DOHH2 (cell line): ENCODE results near the gene DNAL4.

Experiments
- H3F3A ChIP-seq: fragments of 200-600 bp; sonication (generic), shearing (Covaris generic); 2 replicates; pipeline ENCODE4 v1.6.0; 2016; ENCODE audit warnings: antibody characterized with exemption, mild to moderate bottlenecking; ENCODE audit not compliant: control insufficient read depth, insufficient read depth
- H3K27ac ChIP-seq: fragments of 200-600 bp; sonication (generic); 2 replicates; pipeline ENCODE4 v1.5.1; 2014; ENCODE audit warnings: low read depth, mild to moderate bottlenecking, low read length, moderate library complexity
- H3K27me3 ChIP-seq: fragments of 200-600 bp; sonication (generic); 2 replicates; pipeline ENCODE4 v1.6.1; 2014; ENCODE audit warnings: mild to moderate bottlenecking, low read length, mixed read lengths; ENCODE audit not compliant: control insufficient read depth
- H3K36me3 ChIP-seq: fragments of 200-600 bp; sonication (generic); 2 replicates; pipeline ENCODE4 v1.6.1; 2014; ENCODE audit warnings: mild to moderate bottlenecking, low read length, moderate library complexity, mixed read lengths; ENCODE audit not compliant: control insufficient read depth
- H3K4me1 ChIP-seq: fragments of 200-600 bp; sonication (generic); 2 replicates; pipeline ENCODE4 v1.6.1; 2014; ENCODE audit warnings: mild to moderate bottlenecking, low read length, mixed read lengths; ENCODE audit not compliant: control insufficient read depth
- H3K4me2 ChIP-seq: fragments of 200-600 bp; sonication (generic); 2 replicates; pipeline ENCODE4 v1.6.0; 2014; ENCODE audit warnings: mild to moderate bottlenecking, low read length, moderate library complexity
- H3K4me3 ChIP-seq: fragments of 200-600 bp; sonication (generic); 2 replicates; pipeline ENCODE4 v1.5.1; 2014; ENCODE audit warnings: mild to moderate bottlenecking, low read length, mixed read lengths
- H3K79me2 ChIP-seq: fragments of 200-600 bp; sonication (generic); 2 replicates; pipeline ENCODE4 v1.6.1; 2014; ENCODE audit warnings: mild to moderate bottlenecking, low read length, mixed read lengths; ENCODE audit not compliant: control insufficient read depth
- H3K9me2 ChIP-seq: fragments of 200-600 bp; sonication (generic); replicated peaks from 2 replicates; pipeline ENCODE4 v1.6.1; 2014; ENCODE audit warnings: mild to moderate bottlenecking, low read length, mixed read lengths; ENCODE audit not compliant: control insufficient read depth
- H3K9me3 ChIP-seq: fragments of 200-600 bp; sonication (generic); 2 replicates; pipeline ENCODE4 v1.6.1; 2014; ENCODE audit warnings: antibody characterized with exemption, low read length, mixed read lengths; ENCODE audit not compliant: control insufficient read depth, insufficient read depth
- H4K20me1 ChIP-seq: fragments of 200-600 bp; sonication (generic); 2 replicates; pipeline ENCODE4 v1.6.0; 2014; ENCODE audit warnings: low read depth, mild to moderate bottlenecking, antibody characterized with exemption, low read length, moderate library complexity; ENCODE audit not compliant: control insufficient read depth, insufficient read depth
- CTCF ChIP-seq: fragments of 200-600 bp; sonication (generic); IDR thresholded peaks from one replicate; pipeline ENCODE4 v1.5.1; 2014; ENCODE audit warnings: antibody characterized with exemption, mild to moderate bottlenecking, low read depth, low read length; ENCODE audit not compliant: poor library complexity, severe bottlenecking
- EZH2phosphoT487 ChIP-seq: fragments of 200-600 bp; sonication (generic); IDR thresholded peaks from 2 replicates; pipeline ENCODE4 v1.6.1; 2017; ENCODE audit warnings: borderline replicate concordance, mild to moderate bottlenecking, antibody characterized with exemption, low read length, moderate library complexity, mixed read lengths

DNAL4 gene

DNA sequence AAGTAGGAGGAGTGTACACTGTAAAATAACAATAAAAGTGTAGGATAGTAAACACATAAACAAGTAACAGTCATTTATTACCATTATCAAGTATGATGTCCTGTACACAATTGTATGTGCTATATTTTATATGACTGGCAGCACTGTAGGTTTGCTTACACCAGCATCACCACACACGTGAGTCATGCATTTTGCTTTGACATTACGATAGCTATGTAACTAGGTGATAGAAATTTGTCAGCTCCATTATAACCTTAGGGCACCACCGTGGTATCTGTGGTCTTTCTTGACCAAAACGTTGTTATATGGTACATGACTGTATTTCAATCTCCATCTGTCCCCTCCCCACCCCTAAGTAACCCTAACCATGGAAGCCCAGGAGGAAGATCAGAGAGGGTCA is 1.1 kb downstream of the DNAL4 start:
- no peaks in the 10 kb centered on the region for H3K9me2 ChIP-seq
- no peaks in the 10 kb centered on the region for H3K27me3 ChIP-seq
- TF ChIP-seq EZH2phosphoT487 (no peak), CTCF (no peak)
- no peaks in the 10 kb centered on the region for H3K9me3 ChIP-seq
- H3K4me3 ChIP-seq: peak overlapping the region; percentile 79
- H3K36me3 ChIP-seq: no peaks in the 10 kb centered on the region
- H4K20me1 ChIP-seq: no peaks in the 10 kb centered on the region
- no peaks in the 10 kb centered on the region for H3F3A ChIP-seq
- H3K4me1 ChIP-seq: peaks cover 17% of the 10 kb centered on the region
- no peak overlapping the region for H3K27ac ChIP-seq
- H3K79me2 ChIP-seq: no peaks in the 10 kb centered on the region; the same call in 1 of the 2 replicates
- H3K4me2 ChIP-seq: peak overlapping the region; percentile 91

GRCh38 chr22:38789606-38790005 is 4.3 kb downstream of the DNAL4 start:
- no peak overlapping the region for H3K4me2 ChIP-seq
- H4K20me1 ChIP-seq: no peaks in the 10 kb centered on the region
- no peak overlapping the region for H3K4me3 ChIP-seq
- H3K27ac ChIP-seq: no peak overlapping the region
- TF ChIP-seq EZH2phosphoT487 (no peak), CTCF (no peak)
- H3K79me2 ChIP-seq: no peaks in the 10 kb centered on the region; the same call in 1 of the 2 replicates
- no peaks in the 10 kb centered on the region for H3K36me3 ChIP-seq
- no peaks in the 10 kb centered on the region for H3K9me3 ChIP-seq
- peaks cover 14% of the 10 kb centered on the region for H3K4me1 ChIP-seq
- H3K9me2 ChIP-seq: no peaks in the 10 kb centered on the region
- no peaks in the 10 kb centered on the region for H3K27me3 ChIP-seq
- no peaks in the 10 kb centered on the region for H3F3A ChIP-seq

- no peaks in the 10 kb centered on the region for H3K27me3 ChIP-seq
- no peaks in the 10 kb centered on the region for H4K20me1 ChIP-seq
- no peaks in the 10 kb centered on the region; the same call in 1 of the 2 replicates for H3K79me2 ChIP-seq
- H3K9me3 ChIP-seq: no peaks in the 10 kb centered on the region
- H3K4me2 ChIP-seq: no peak overlapping the region
- no peak overlapping the region for H3K4me3 ChIP-seq
- no peak overlapping the region for H3K27ac ChIP-seq
- H3K4me1 ChIP-seq: peaks cover 9% of the 10 kb centered on the region
- no peaks in the 10 kb centered on the region for H3K36me3 ChIP-seq
- no peaks in the 10 kb centered on the region for H3K9me2 ChIP-seq
- H3F3A ChIP-seq: no peaks in the 10 kb centered on the region
- no peak for TF ChIP-seq EZH2phosphoT487
- TF ChIP-seq CTCF: no peak
These were observed 5.1 kb downstream of the DNAL4 start for GRCh38 chr22:38788846-38789245.
